Aorta (tissue), 4 donors: Measurements from ENCODE around the gene IFT81. TPM values are rescaled to one million over a fixed set of nuclear protein-coding genes. Genes with fewer than 3 reads are reported as not detected.

Experiments used
- polyA plus RNA-seq, 2 donors: library from polyadenylated mRNA; stranded (reverse); fragments of 200-250 nt; gene quantifications; one replicate each; pipeline ENCODE4 v1.2.3, GENCODE V29; 2013
- total RNA-seq, 2 donors: library from RNA; stranded (reverse); fragmentation: NEBNext Ultra II Directional; extraction: Animal tissue kit (Norgen Biotek cat#: 25700); gene quantifications; one replicate each; pipeline ENCODE4 v1.2.1, GENCODE V29; 2021
- donor health status: healthy with polysubstance abuse.
- donor health status: Bipolar disorder and iron deficiency.
- donor health status: DM: no; HTN: no; CAD: no.
- donor health status: DM: yes; HTN: yes; CAD: no.

Gene IFT81
- total and polyA plus RNA-seq, 4 donors: 7.9 to 14.2 (median 12.7) TPM

Other genes with a start within 250 kb of the IFT81 start
- 10 to 100 TPM; 38.4 to 38.6 TPM for gene GLTP, start 243.8 kb upstream of the IFT81 start, total RNA-seq
- gene GLTP, start 243.8 kb upstream of the IFT81 start, polyA plus RNA-seq: 10 to 100 TPM; 25.4 to 31.7 TPM
- 10 to 100 TPM in 1 of 2 donors, 1 to 10 TPM in 1; 9.8 to 21.1 TPM for gene TCHP, start 224.1 kb upstream of the IFT81 start, total RNA-seq
- gene TCHP, start 224.1 kb upstream of the IFT81 start, polyA plus RNA-seq: 10 to 100 TPM in 1 of 2 donors, 1 to 10 TPM in 1; 4.3 to 14.6 TPM
- gene GIT2, start 128.0 kb upstream of the IFT81 start, total RNA-seq: 10 to 100 TPM; 54.3 to 78.0 TPM
- gene GIT2, start 128.0 kb upstream of the IFT81 start, polyA plus RNA-seq: 10 to 100 TPM in 1 of 2 donors, 1 to 10 TPM in 1; 9.3 to 24.8 TPM
- 10 to 100 TPM; 50.0 to 61.9 TPM for gene ANKRD13A, start 124.9 kb upstream of the IFT81 start, total RNA-seq
- gene ANKRD13A, start 124.9 kb upstream of the IFT81 start, polyA plus RNA-seq: 10 to 100 TPM; 16.5 to 24.7 TPM
- 10 to 100 TPM; 10.5 to 18.1 TPM for gene C12orf76, start 75.8 kb upstream of the IFT81 start, total RNA-seq
- 10 to 100 TPM; 17.8 to 18.4 TPM for gene C12orf76, start 75.8 kb upstream of the IFT81 start, polyA plus RNA-seq
- gene ATP2A2, start 156.9 kb downstream of the IFT81 start, total RNA-seq: 100 to 1,000 TPM; 231 to 285 TPM
- 100 to 1,000 TPM in 1 of 2 donors, 10 to 100 TPM in 1; 41.3 to 104 TPM for gene ATP2A2, start 156.9 kb downstream of the IFT81 start, polyA plus RNA-seq